Measurements from ENCODE around the gene PIPOX.

Gene PIPOX

DNA sequence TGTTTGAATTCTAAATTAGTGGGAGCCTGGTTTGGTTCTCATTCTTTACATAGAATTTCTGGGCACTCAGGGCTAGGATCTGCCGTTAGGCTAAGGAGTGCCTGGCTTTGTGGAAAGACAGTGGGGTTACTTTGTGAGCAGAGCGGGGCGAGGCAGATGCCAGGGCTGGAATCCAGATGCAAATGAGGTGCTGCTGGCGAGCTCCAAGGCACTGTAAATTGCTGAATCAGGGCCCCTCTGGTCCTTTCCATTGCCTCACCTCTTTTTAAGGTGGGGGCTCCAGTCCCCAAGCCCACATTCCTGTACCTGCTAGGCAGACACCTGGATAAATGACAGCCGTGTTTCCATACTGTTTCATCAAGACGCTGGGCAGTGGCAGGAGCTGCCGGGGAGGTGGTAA is 33.8 kb downstream of the PIPOX start:
- no peak for DNase-seq (ENCODE audit: low read depth)
- TF ChIP-seq, protein P1, sequence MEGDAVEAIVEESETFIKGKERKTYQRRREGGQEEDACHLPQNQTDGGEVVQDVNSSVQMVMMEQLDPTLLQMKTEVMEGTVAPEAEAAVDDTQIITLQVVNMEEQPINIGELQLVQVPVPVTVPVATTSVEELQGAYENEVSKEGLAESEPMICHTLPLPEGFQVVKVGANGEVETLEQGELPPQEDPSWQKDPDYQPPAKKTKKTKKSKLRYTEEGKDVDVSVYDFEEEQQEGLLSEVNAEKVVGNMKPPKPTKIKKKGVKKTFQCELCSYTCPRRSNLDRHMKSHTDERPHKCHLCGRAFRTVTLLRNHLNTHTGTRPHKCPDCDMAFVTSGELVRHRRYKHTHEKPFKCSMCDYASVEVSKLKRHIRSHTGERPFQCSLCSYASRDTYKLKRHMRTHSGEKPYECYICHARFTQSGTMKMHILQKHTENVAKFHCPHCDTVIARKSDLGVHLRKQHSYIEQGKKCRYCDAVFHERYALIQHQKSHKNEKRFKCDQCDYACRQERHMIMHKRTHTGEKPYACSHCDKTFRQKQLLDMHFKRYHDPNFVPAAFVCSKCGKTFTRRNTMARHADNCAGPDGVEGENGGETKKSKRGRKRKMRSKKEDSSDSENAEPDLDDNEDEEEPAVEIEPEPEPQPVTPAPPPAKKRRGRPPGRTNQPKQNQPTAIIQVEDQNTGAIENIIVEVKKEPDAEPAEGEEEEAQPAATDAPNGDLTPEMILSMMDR (IDR thresholded peaks at IDR 0.05; ENCODE audit: insufficient read depth, low read depth, low read length, missing control alignments): no peak
- no peak overlapping the region for H3K4me3 ChIP-seq (ENCODE audit: low read depth, low read length)

DNA sequence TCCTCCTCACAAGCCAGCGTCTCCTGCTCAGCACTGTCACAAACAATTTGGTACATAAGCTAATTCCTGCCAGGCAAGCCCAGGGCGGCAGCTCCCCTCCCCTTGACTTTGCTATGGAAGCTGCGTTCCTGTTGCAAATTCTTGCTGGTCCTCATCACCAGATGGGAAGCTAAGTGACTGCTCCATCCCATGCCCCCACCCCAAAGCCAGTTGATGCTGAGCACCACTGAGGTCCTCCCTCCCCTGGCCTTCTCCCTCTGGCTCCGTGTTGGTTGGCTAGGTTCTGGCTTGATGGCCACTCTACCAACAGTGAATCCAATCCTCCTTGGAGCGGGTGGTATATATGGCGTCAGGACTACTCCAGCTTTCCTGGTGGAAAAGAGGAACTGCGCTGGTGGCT is 34.4 kb downstream of the PIPOX start:
- H3K4me3 ChIP-seq (ENCODE audit: low read depth, low read length): no peak overlapping the region
- no peak for DNase-seq (ENCODE audit: low read depth)
- TF ChIP-seq, protein P1 (IDR thresholded peaks at IDR 0.05; ENCODE audit: insufficient read depth, low read depth, low read length, missing control alignments): no peak

DNA sequence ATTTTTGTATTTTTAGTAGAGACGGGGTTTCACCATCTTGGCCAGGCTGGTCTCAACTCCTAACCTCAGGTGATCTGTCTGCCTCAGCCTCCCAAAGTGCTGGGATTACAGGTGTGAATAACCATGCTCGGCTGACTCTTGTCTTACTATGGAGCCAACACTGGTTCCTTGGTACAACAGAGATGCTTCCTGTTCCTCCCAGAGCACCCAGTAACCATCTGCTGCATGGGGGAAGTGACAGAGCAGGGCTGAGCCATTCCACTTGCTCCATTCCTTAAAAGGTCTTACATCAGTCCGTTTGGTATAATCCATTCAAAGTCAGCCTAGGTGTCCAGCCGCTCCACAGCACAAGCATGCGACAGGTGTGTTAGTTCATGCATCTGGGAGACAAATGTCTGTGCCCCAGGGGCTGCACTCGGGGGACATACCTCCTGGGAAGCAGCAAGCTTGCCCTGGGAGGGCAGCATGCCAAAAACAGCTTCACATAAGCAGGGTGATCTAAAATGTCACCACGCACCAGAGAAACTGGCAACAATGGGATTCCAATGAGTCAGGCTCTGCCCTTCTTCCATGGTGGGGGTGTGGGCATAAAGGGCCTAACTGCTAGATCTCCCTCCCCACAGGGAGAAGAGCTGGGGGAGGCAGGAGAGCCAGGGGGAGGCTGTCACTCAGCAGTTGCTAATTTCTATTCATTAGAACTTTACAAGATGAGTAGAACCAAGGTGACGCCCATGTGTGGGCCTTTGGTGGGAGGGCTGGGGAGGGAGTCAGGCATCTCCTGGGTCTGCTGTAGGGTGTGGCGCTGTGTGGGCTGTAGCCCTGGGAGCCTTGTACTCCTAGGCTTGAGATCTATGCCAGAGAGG is 35.5 kb downstream of the PIPOX start:
- H3K4me3 ChIP-seq (ENCODE audit: low read depth, low read length): no peak overlapping the region
- no peak for DNase-seq (ENCODE audit: low read depth)
- TF ChIP-seq, protein P1 (IDR thresholded peaks at IDR 0.05; ENCODE audit: insufficient read depth, low read depth, low read length, missing control alignments): no peak

DNA sequence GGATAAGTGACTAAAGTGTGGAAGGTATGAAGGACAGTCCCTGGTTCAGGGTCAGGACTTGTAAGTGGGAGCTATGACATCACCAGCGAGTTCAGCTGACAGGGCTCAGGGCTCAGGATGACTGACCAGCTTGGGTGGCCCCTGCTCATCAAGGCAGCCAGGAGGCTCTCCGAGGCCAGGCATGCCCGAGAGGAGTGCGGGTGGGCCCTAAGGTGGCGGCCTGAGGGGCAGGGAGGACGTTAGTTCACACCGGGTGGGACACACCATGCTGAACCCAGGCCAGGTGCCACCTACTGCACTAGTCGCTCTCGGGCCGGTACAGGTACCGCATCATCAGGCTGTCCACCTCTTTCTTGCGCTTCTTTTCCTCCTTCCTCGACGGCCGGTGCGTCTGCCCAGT is 36.5 kb downstream of the PIPOX start:
- TF ChIP-seq, protein P1 (IDR thresholded peaks at IDR 0.05; ENCODE audit: insufficient read depth, low read depth, low read length, missing control alignments): no peak
- H3K4me3 ChIP-seq (ENCODE audit: low read depth, low read length): no peak overlapping the region
- no peak for DNase-seq (ENCODE audit: low read depth)

DNA sequence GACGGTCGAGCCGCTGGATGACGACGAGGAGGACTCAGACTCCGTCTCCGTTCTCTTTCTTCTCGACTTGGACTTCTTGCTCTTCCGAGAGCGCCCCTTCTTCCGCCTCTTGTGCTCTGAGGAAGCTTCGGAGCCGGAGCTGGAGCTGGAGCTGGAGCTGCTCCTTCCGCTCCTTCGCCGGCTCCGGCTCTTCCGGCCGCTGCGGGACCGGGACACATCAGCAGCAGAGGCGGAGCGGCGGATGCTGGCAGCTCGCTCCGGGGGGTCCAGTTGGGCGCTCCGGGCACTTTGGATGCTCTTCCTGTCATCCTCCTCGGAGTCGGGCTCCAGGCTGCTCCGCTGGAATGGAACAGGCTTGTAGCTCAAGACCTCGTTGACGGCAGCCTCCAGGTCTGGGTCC is 36.9 kb downstream of the PIPOX start:
- no peak overlapping the region for H3K4me3 ChIP-seq (ENCODE audit: low read depth, low read length)
- DNase-seq (ENCODE audit: low read depth): no peak
- TF ChIP-seq, protein P1 (IDR thresholded peaks at IDR 0.05; ENCODE audit: insufficient read depth, low read depth, low read length, missing control alignments): no peak

DNA sequence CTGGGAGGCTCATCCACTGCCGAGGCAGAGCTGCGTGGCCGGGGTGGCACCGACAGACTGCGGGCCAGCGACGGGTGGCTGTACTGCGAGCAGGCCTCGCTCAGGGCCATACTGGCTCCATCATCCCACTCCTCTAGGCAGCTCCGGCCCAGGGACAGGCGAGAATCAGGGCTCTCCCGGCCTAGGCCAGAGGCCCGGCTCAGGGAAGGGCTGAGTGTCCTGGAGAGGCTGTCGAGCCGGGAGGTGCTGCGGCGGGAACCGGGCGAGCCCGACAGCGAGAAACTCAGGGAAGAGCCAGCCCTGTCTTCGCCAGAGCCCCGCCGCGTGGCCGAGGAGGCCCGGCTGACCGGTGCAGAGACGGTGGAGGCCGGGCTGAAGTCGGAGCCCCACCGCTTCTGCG is 37.4 kb downstream of the PIPOX start:
- no peak overlapping the region for H3K4me3 ChIP-seq (ENCODE audit: low read depth, low read length)

More for the DNA sequence above, 37.4 kb downstream of the PIPOX start:
- DNase-seq (ENCODE audit: low read depth): no peak
- TF ChIP-seq, protein P1 (IDR thresholded peaks at IDR 0.05; ENCODE audit: insufficient read depth, low read depth, low read length, missing control alignments): no peak
